ENCODE data around the gene RIMKLA.

The RIMKLA gene

GRCh38 chr1:42433369-42433768 is 52.8 kb downstream of the RIMKLA start:
- Histone ChIP-seq H3K36me3 (no peaks in the 10 kb centered on the region), H3K9me3 (ENCODE audit: severe bottlenecking) (no peaks in the 10 kb centered on the region), H3K27me3 (ENCODE audit: insufficient read depth, low read depth, severe bottlenecking) (no peaks in the 10 kb centered on the region), H3K27ac (no peak overlapping the region), H3K4me3 (ENCODE audit: low read depth, low read length) (no peak overlapping the region)
- TF ChIP-seq, protein P1, sequence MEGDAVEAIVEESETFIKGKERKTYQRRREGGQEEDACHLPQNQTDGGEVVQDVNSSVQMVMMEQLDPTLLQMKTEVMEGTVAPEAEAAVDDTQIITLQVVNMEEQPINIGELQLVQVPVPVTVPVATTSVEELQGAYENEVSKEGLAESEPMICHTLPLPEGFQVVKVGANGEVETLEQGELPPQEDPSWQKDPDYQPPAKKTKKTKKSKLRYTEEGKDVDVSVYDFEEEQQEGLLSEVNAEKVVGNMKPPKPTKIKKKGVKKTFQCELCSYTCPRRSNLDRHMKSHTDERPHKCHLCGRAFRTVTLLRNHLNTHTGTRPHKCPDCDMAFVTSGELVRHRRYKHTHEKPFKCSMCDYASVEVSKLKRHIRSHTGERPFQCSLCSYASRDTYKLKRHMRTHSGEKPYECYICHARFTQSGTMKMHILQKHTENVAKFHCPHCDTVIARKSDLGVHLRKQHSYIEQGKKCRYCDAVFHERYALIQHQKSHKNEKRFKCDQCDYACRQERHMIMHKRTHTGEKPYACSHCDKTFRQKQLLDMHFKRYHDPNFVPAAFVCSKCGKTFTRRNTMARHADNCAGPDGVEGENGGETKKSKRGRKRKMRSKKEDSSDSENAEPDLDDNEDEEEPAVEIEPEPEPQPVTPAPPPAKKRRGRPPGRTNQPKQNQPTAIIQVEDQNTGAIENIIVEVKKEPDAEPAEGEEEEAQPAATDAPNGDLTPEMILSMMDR (IDR thresholded peaks at IDR 0.05; ENCODE audit: low read depth, low read length): no peak
- no peak for DNase-seq

DNA sequence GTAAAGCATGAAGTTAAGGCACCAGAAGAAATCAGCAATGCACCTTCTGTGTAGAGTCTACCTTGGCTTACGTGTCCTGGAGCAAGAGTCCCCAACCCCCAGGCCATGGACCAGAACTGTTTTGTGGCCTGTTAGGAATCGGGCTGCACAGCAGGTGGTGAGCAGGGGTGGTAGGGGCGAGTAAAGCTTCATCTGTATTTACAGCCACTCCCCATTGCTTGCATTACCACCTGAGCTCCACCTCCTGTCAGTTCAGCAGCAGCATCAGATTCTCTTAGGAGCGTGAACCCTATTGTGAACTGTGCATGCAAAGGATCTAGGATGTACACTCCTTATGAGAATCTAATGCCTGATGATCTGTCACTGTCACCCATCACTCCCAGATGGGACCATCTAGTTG is 53.7 kb downstream of the RIMKLA start:
- no peaks in the 10 kb centered on the region for H3K36me3 ChIP-seq
- no peak overlapping the region for H3K27ac ChIP-seq
- no peaks in the 10 kb centered on the region for H3K27me3 ChIP-seq (ENCODE audit: insufficient read depth, low read depth, severe bottlenecking)
- no peak for DNase-seq
- H3K9me3 ChIP-seq (ENCODE audit: severe bottlenecking): no peaks in the 10 kb centered on the region
- H3K4me3 ChIP-seq (ENCODE audit: low read depth, low read length): no peak overlapping the region
- TF ChIP-seq, protein P1 (IDR thresholded peaks at IDR 0.05; ENCODE audit: low read depth, low read length): no peak

GRCh38 chr1:42439940-42440339 is 59.3 kb downstream of the RIMKLA start:
- Histone ChIP-seq H3K27ac (no peak overlapping the region), H3K4me3 (ENCODE audit: low read depth, low read length) (no peak overlapping the region), H3K36me3 (no peaks in the 10 kb centered on the region), H3K9me3 (ENCODE audit: severe bottlenecking) (no peaks in the 10 kb centered on the region), H3K27me3 (ENCODE audit: insufficient read depth, low read depth, severe bottlenecking) (no peaks in the 10 kb centered on the region)
- TF ChIP-seq, protein P1 (IDR thresholded peaks at IDR 0.05; ENCODE audit: low read depth, low read length): no peak
- no peak for DNase-seq

- no peak for DNase-seq
- Histone ChIP-seq H3K4me3 (ENCODE audit: low read depth, low read length) (no peak overlapping the region), H3K9me3 (ENCODE audit: severe bottlenecking) (no peaks in the 10 kb centered on the region), H3K36me3 (no peaks in the 10 kb centered on the region), H3K27me3 (ENCODE audit: insufficient read depth, low read depth, severe bottlenecking) (no peaks in the 10 kb centered on the region), H3K27ac (no peak overlapping the region)
- TF ChIP-seq, protein P1 (IDR thresholded peaks at IDR 0.05; ENCODE audit: low read depth, low read length): no peak
These were observed 62.1 kb downstream of the RIMKLA start for GRCh38 chr1:42442662-42443061.

DNA sequence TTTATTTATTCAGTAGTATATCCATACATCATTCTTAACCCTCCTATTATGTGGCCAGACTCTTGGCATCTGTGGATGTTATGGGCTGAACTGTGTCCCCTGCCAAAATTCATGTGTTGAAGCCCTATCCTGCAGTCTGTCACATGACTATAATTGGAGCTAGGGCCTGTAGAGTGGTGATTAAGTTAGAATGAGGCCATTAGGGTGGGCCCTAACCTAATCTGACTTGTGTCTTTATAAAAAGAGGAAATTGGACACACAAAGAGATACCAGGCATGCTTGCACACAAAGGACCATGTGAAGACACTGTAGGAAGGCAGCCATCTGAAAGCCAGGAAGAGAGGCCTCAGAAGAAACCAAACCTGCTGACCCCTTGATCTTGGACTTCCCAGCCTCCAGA is 68.7 kb downstream of the RIMKLA start:
- Histone ChIP-seq H3K4me3 (ENCODE audit: low read depth, low read length) (no peak overlapping the region), H3K36me3 (no peaks in the 10 kb centered on the region), H3K9me3 (ENCODE audit: severe bottlenecking) (no peaks in the 10 kb centered on the region), H3K27ac (no peak overlapping the region), H3K27me3 (ENCODE audit: insufficient read depth, low read depth, severe bottlenecking) (no peaks in the 10 kb centered on the region)
- TF ChIP-seq, protein P1 (IDR thresholded peaks at IDR 0.05; ENCODE audit: low read depth, low read length): no peak
- DNase-seq: no peak

GRCh38 chr1:42450061-42450460 is 69.5 kb downstream of the RIMKLA start:
- Histone ChIP-seq H3K9me3 (ENCODE audit: severe bottlenecking) (no peaks in the 10 kb centered on the region), H3K4me3 (ENCODE audit: low read depth, low read length) (no peak overlapping the region), H3K27me3 (ENCODE audit: insufficient read depth, low read depth, severe bottlenecking) (no peaks in the 10 kb centered on the region), H3K27ac (no peak overlapping the region), H3K36me3 (no peaks in the 10 kb centered on the region)
- TF ChIP-seq, protein P1 (IDR thresholded peaks at IDR 0.05; ENCODE audit: low read depth, low read length): no peak
- no peak for DNase-seq
